ENCODE measurements around the gene GLRX. TPM values are rescaled to one million over a fixed set of nuclear protein-coding genes. Genes with fewer than 3 reads are reported as not detected.

GLRX gene
- total and polyA plus RNA-seq, 2 of the 4 experiments (the other 2 are of a cell fraction): 142 to 193 TPM

GRCh38 chr5:95826949-95827891, 4.7 kb upstream of the GLRX start:
- Histone ChIP-seq H3K9ac (ENCODE audit: low read depth, low read length) (no peak overlapping the region), H3K4ac (ENCODE audit: low read depth, low read length) (no peak overlapping the region), H2BK120ac (ENCODE audit: low read depth, low read length) (no peak overlapping the region), H4K20me1 (ENCODE audit: insufficient read depth, low read length) (0 out of 2 replicates have a peak, but pooled peaks cover 3% of the 10 kb centered on the region), H2AK5ac (ENCODE audit: low read depth, low read length) (peak overlapping the region; percentile 29; the same call in 1 of the 2 replicates), H4K91ac (ENCODE audit: insufficient read depth, low read depth, low read length) (no peak overlapping the region; the same call in 1 of the 2 replicates), H3K27me3 (ENCODE audit: control insufficient read depth, insufficient read depth, low read length) (no peaks in the 10 kb centered on the region), H3K4me3 (ENCODE audit: insufficient read depth, low read depth, low read length) (no peak overlapping the region), H3K9me3 (ENCODE audit: control insufficient read depth, insufficient read depth, low read length) (no peaks in the 10 kb centered on the region), H3K9me1 (ENCODE audit: insufficient read depth, low read length) (peaks cover 11% of the 10 kb centered on the region), H3K56ac (ENCODE audit: extremely low read depth, insufficient read depth, low read length) (no peak overlapping the region), H4K8ac (ENCODE audit: low read depth in 2 of 2, low read length in 2 of 2) (no peak overlapping the region), H3K79me1 (ENCODE audit: low read depth in 1 of 2, low read length in 2 of 2) (peaks cover 0 to 9% of the 10 kb centered on the region in 2 experiments; a peak in 1 of 4 replicates), H3K4me1 (ENCODE audit: control insufficient read depth, insufficient read depth, low read length) (peaks cover 14% of the 10 kb centered on the region), H2AFZ (replicated peaks; ENCODE audit: low read length, poor library complexity) (no peak overlapping the region), H3K4me2 (ENCODE audit: low read depth, low read length) (no peak overlapping the region), H2BK5ac (ENCODE audit: low read depth, low read length, poor library complexity, severe bottlenecking) (no peak overlapping the region), H3K36me3 (ENCODE audit: control insufficient read depth, insufficient read depth, low read length) (no peaks in the 10 kb centered on the region), H3K23ac (ENCODE audit: low read depth, low read length) (no peak overlapping the region), H2BK15ac (ENCODE audit: low read depth, low read length) (peak overlapping the region; percentile 28; the same call in 1 of the 3 replicates), H2AK9ac (replicated peaks; ENCODE audit: low read depth, low read length, poor library complexity) (no peak overlapping the region), H3K27ac (ENCODE audit: insufficient read depth, low read length) (no peak overlapping the region), H3K14ac (replicated peaks; ENCODE audit: low read depth, low read length) (no peak overlapping the region), H4K5ac (ENCODE audit: low read depth, low read length) (no peak overlapping the region), H3K18ac (ENCODE audit: low read depth, low read length) (no peak overlapping the region), H2BK20ac (ENCODE audit: low read depth, low read length) (no peak overlapping the region)
- DNase-seq: no peak
- POLR2A ChIA-PET (ENCODE audit: unreplicated experiment): interaction anchor here (0.6 kb wide), 1 partner anchor 26 kb away, joined by 3 read pairs; no protein-coding TSS in a partner anchor
- dilution Hi-C loops (cut with HindIII; ENCODE audit: low sequenced_read_pairs, unreplicated experiment) (no loop called here), intact Hi-C loops (cut with micrococcal nuclease) (no loop called here), in situ Hi-C loops (cut with MboI; ENCODE audit: low sequenced_read_pairs) (no loop called here)
- no TSS peak for BruUV-seq (replicated peaks)
- WGBS, 2 experiments (ENCODE audit: extremely low coverage in 2 of 2, insufficient read length in 1 of 2): 95% methylated on average over 4 of the region's 10 CpGs; no CpG with 5 or more reads in 1 of the 2 experiments
- no peak for ATAC-seq (ENCODE audit: low read depth)
- CTCF ChIA-PET: no interaction called here
- TF ChIP-seq ELK1 (IDR thresholded peaks at IDR 0.05; ENCODE audit: borderline replicate concordance, low read depth, low read length): no peak
- no peak for TF ChIP-seq MAFK (IDR thresholded peaks at IDR 0.05; ENCODE audit: low read depth, low read length)
- TF ChIP-seq SMC3 (IDR thresholded peaks at IDR 0.05; ENCODE audit: low read depth, low read length): no peak
- TF ChIP-seq MAZ (IDR thresholded peaks at IDR 0.05; ENCODE audit: borderline replicate concordance, low read depth, low read length): no peak
- TF ChIP-seq BHLHE40 (IDR thresholded peaks at IDR 0.05; ENCODE audit: low read depth, low read length): no peak
- TF ChIP-seq NFE2L2 (IDR thresholded peaks at IDR 0.05; ENCODE audit: low read depth, low read length): no peak
